ENCODE data around the gene DUSP22. TPM values are rescaled to one million over a fixed set of nuclear protein-coding genes. Genes with fewer than 3 reads are reported as not detected.

Gene DUSP22
- total and polyA plus RNA-seq, 4 donors = 9.5 to 31.0 (median 20.1) TPM

GRCh38 chr6:257774-258173 is 34.5 kb upstream of the DUSP22 start:
- TF ChIP-seq RXRA (IDR thresholded peaks at IDR 0.05) (no peak), TAF1 (conservative IDR thresholded peaks at IDR 0.05) (no peak), SP1 (IDR thresholded peaks at IDR 0.05) (no peak), HNF4G (IDR thresholded peaks at IDR 0.05) (no peak), NR2F2 (IDR thresholded peaks at IDR 0.05) (no peak), ZBTB33 (IDR thresholded peaks at IDR 0.05) (no peak), JUND (IDR thresholded peaks at IDR 0.05) (no peak), GABPA (IDR thresholded peaks at IDR 0.05 in 1 of 2, conservative IDR thresholded peaks at IDR 0.05 in 1 of 2) (no peak), FOXA1 (IDR thresholded peaks at IDR 0.05) (no peak), CTCF (IDR thresholded peaks at IDR 0.05; ENCODE audit: low read depth, low read length, missing input control) (no peak), ATF3 (IDR thresholded peaks at IDR 0.05) (no peak), YY1 (IDR thresholded peaks at IDR 0.05) (no peak), RAD21 (IDR thresholded peaks at IDR 0.05) (no peak)
- TF ChIP-seq, protein P1, sequence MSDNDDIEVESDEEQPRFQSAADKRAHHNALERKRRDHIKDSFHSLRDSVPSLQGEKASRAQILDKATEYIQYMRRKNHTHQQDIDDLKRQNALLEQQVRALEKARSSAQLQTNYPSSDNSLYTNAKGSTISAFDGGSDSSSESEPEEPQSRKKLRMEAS (IDR thresholded peaks at IDR 0.05) = no peak
- TF ChIP-seq, protein P2, sequence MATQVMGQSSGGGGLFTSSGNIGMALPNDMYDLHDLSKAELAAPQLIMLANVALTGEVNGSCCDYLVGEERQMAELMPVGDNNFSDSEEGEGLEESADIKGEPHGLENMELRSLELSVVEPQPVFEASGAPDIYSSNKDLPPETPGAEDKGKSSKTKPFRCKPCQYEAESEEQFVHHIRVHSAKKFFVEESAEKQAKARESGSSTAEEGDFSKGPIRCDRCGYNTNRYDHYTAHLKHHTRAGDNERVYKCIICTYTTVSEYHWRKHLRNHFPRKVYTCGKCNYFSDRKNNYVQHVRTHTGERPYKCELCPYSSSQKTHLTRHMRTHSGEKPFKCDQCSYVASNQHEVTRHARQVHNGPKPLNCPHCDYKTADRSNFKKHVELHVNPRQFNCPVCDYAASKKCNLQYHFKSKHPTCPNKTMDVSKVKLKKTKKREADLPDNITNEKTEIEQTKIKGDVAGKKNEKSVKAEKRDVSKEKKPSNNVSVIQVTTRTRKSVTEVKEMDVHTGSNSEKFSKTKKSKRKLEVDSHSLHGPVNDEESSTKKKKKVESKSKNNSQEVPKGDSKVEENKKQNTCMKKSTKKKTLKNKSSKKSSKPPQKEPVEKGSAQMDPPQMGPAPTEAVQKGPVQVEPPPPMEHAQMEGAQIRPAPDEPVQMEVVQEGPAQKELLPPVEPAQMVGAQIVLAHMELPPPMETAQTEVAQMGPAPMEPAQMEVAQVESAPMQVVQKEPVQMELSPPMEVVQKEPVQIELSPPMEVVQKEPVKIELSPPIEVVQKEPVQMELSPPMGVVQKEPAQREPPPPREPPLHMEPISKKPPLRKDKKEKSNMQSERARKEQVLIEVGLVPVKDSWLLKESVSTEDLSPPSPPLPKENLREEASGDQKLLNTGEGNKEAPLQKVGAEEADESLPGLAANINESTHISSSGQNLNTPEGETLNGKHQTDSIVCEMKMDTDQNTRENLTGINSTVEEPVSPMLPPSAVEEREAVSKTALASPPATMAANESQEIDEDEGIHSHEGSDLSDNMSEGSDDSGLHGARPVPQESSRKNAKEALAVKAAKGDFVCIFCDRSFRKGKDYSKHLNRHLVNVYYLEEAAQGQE (IDR thresholded peaks at IDR 0.05) = no peak
- Histone ChIP-seq H3K27ac (ENCODE audit: low read depth in 1 of 2, low read length in 2 of 2) (no peak overlapping the region), H3K36me3 (ENCODE audit: control insufficient read depth in 4 of 4, insufficient read depth in 3 of 4, low read depth in 1 of 4, low read length in 3 of 4) (no peaks in the 10 kb centered on the region), H3K27me3 (ENCODE audit: control insufficient read depth in 4 of 4, insufficient read depth in 4 of 4, low read length in 3 of 4) (peaks cover 0 to 3% (median 0%) of the 10 kb centered on the region in 4 donors), H3K9ac (ENCODE audit: low read depth in 1 of 2, low read length in 2 of 2) (no peak overlapping the region), H3K4me3 (ENCODE audit: low read depth in 1 of 3, low read length in 3 of 3) (no peak overlapping the region), H3K4me1 (ENCODE audit: control insufficient read depth in 4 of 4, insufficient read depth in 4 of 4, low read length in 3 of 4) (no peaks in the 10 kb centered on the region), H3K9me3 (ENCODE audit: control insufficient read depth in 4 of 4, low read length in 3 of 4) (peaks cover 0 to 3% (median 0%) of the 10 kb centered on the region in 4 donors)
- DNase-seq (ENCODE audit: low spot score) = no peak
- WGBS = 71% methylated on average over 1 of the region's 1 CpG

DNA sequence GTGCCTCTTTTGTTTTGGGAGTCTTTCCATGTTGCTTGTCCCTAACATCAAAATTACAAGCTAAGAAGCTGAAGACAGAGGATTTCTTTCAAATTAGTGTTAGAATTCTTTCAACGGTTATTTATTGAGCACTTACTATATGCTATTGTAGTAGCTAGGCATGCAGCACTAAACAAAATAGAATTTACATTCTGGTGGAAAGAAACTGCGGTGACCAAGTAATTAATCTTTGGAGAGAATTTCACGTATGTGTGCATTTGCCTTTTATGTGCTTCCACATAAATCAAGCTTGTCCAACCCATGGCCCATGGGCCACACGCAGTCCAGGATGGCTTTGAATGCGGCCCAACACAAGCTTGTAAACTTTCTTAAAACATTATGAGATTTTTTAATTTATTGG is 33.0 kb upstream of the DUSP22 start:
- Histone ChIP-seq H3K27me3 (ENCODE audit: control insufficient read depth in 4 of 4, insufficient read depth in 4 of 4, low read length in 3 of 4) (peaks cover 0 to 3% (median 0%) of the 10 kb centered on the region in 4 donors), H3K4me1 (ENCODE audit: control insufficient read depth in 4 of 4, insufficient read depth in 4 of 4, low read length in 3 of 4) (no peaks in the 10 kb centered on the region), H3K27ac (ENCODE audit: low read depth in 1 of 2, low read length in 2 of 2) (no peak overlapping the region), H3K9ac (ENCODE audit: low read depth in 1 of 2, low read length in 2 of 2) (no peak overlapping the region), H3K4me3 (ENCODE audit: low read depth in 1 of 3, low read length in 3 of 3) (no peak overlapping the region), H3K36me3 (ENCODE audit: control insufficient read depth in 4 of 4, insufficient read depth in 3 of 4, low read depth in 1 of 4, low read length in 3 of 4) (no peaks in the 10 kb centered on the region), H3K9me3 (ENCODE audit: control insufficient read depth in 4 of 4, low read length in 3 of 4) (peaks cover 0 to 3% (median 0%) of the 10 kb centered on the region in 4 donors)
- TF ChIP-seq GABPA (IDR thresholded peaks at IDR 0.05 in 1 of 2, conservative IDR thresholded peaks at IDR 0.05 in 1 of 2) = no peak
- TF ChIP-seq, protein P1 (IDR thresholded peaks at IDR 0.05) = no peak
- TF ChIP-seq, protein P2 (IDR thresholded peaks at IDR 0.05) = no peak
- TF ChIP-seq SP1 (IDR thresholded peaks at IDR 0.05) = no peak
- no peak for TF ChIP-seq RAD21 (IDR thresholded peaks at IDR 0.05)
- WGBS = 89% methylated on average over 5 of the region's 5 CpGs
- DNase-seq (ENCODE audit: low spot score) = no peak
